Left renal pelvis (tissue), 4 donors: ENCODE measurements around the gene DMD. TPM values are rescaled to one million over a fixed set of nuclear protein-coding genes. Genes with fewer than 3 reads are reported as not detected.
"Not testable (repeated sequence)": the region's sequence is repeated elsewhere in the genome, so short reads cannot be mapped to it uniquely, and the experiment has no call there.

Source experiments
- DNase-seq, 4 donors: peaks; one replicate each; pipeline ENCODE4 v3.0.0-alpha.2; 2013; ENCODE audit warnings: low read depth in 4 of 4, low spot score in 3 of 4
- polyA plus RNA-seq, 4 donors: library from polyadenylated mRNA; unstranded; fragments of 120-200 nt; gene quantifications; one replicate each; pipeline ENCODE4 v1.2.1, GENCODE V29; 2013; ENCODE audit not compliant: insufficient read length in 4 of 4

The DMD gene
- 10 to 100 TPM; 17.2 to 31.2 (median 20.1) TPM for polyA plus RNA-seq

DNA sequence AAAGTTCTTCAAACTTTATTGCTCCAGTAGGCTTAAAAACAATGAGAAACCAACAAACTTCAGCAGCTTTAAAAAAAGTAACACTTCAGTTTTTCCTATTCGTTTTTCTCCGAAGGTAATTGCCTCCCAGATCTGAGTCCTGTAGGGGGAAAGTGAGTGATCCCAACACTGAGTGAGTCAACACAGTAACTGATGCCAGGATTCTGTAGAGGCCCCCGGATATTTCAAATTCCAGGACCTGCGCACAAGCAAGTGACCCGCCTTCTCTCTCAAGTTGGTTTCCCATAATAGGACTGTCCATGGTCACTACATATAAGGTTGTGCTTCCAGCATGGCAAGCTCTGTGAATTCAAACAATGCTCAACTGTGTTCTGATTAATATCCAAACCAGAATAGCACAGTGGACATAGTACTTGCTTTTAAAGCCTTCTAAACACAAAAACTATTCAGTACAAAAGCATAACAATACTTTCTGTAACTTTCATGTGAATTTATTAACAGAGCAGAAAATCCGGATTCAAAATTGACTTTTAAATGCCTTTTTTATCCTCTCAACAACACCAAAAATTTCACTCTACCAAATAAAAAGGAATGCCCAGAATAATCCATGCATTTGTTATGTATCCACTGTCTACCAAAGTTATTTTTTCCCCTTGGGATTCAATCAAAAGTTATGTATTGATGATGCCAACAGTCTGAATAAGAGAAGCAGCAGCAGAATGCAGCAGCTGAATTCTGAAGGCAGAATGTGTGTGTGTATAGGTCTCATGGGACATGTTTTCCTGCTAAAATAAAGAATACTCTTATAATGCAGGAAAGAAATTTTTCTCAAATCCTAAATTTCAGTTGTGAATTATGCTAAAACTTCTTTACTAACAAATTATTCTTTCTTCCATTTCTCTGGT, at the start of gene DMD:
DMD (minus strand) TSS at position 194 of the 905 bp plus-strand sequence. CDS start 237 bp downstream, outside the sequence.
- DNase-seq: peak; percentile 14 to 27 (median 18)

DNA sequence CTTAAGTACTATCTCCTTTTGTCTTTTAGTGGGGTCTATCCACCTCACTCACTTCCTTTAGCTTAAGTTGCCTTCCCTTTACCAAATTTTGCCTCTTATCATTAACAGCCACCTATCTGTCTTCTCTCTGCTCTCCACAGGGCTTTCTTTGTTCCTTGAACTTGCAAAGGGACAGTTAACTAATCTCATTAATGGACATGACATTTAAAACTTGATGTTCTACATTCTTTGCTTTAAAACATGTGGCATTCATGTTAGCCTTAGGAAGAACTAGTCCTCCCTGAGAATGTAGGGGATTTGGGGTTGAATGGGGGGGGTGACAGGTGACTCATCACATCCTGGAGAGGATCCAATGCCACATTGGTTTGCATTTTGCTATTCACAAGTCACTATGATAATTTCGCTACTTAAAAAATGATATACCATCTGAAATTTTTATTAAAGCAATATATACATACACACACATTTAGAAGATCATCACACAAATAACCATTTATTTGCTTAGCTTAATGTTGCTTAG, 41.0 kb upstream of the DMD start:
- no peak for DNase-seq

DNA sequence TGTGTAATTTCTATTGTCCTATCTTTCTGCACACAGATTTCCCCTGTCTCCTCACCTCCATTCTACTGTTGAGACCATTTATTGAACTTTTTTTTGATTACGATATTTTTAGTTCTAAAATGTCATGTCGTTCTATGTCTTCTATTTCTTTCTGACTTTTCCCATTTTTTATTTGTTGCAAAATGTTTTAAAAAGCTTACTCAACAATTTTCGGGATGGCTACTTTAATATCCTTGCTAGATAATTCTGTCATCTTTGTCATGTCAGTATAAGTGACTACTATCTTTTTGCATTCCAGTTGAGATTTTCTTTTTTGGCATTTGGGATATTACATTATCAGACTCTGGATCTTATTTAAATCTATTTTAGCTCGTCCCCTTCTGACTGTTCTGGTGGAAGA, 7.5 kb upstream of the DMD start:
- no peak for DNase-seq

DNA sequence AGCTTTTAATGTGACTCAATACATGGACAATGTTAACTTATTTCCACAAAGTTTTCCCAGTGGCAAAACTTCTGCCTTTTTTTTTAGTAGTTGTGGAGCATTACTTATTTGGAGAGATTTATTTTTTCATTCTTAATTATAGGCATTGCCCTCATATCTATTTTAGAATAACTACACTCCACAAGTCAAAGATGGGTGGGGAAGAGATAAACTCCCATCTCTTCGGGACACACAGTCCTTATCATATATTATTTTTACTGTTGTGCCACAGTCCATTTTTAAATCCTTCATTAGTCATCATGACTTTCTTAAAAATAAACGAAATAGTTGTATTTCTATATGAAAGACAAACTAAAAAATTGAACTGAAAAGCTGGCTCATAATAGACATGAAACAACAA, 1.2 kb downstream of the DMD start:
- DNase-seq: no peak

DNA sequence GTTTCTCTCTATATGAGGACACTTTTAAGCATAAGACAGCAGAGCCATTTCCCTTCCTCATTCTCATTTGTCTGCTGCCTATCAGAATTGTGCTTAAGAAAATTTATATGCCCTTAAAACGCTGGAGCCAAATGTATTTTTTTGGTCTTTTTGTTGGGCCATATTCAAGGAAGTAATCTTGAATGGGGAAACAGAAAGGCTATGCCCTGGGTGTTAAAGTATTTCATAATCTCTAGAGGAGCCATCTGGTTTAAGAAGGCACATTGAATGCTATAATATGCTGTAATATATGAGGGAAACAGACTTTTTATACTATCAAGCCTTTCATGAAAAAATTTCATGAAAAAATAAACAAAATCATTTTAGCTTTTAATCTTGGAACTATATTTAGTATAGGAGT, 4.3 kb downstream of the DMD start:
- DNase-seq: no peak

DNA sequence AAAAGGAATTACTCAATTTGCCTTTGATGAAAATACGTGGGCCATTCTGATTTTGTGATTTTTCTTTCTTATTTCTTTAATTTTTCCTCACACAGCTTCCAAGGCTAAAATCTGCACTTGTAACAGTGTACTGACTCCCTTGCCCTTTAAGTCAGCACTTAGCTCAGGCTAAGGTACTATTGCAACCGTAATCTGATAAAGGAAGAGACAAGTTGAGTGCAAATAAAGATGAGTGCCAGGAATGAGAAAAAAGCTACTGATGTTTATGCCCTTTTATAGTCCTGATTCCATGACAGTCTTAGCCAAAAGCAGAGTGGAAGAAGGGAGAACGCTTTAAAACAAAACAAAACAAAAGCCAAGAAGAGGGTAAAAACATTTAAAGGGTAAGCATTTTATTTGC, 6.0 kb downstream of the DMD start:
- no peak for DNase-seq

DNA sequence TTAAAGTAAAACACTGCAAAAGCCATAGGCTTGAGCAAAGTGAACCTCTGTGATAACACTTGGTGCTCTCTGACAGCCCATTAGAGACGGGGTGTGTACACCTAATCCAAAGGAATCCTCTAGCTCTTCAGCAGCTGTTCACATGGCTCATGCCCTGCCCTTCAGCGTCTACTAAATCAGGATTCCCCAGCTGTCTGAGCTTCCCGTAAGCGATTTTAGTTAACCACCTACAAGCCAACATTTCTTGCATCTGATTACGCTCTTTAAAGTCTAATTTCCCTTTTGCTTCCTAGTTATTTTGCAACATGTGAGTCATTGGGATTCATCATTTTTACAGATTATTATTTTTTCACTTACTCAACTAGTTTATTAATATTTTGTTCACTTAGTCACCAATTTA, 6.5 kb downstream of the DMD start:
- DNase-seq: no peak

DNA sequence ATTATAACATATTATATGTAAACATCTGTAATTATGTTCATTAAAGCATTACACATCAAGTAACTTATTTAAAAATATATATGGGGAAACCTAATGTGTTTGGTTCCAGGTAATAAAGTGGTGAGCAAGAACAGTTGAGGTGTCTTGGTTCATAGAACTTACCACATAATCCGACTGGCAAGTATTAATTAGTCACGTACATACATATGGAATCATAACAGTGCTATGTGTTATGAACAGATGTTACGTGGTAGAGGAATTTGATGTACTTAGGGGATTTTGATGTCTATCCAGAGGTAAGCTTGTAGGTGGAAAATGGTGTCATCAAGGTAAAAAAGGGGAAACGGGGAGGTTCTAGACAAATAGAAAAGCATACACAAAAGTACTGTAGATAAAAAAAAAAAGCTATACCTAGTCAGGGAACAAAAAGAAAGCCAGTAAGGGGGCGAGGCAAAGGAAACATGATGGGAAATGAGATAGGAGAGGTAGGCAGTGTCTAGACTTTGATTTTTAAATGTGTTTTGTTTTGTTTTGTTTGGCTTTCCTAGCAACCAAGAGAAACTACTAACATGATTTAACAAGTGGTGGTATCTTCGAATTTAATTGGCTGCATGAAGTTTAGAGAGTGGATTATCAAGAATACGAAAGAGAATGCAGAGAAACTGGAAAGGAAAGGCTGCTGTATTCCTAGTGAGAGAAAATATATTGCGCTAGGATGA, 12.6 kb downstream of the DMD start:
- no peak for DNase-seq

DNA sequence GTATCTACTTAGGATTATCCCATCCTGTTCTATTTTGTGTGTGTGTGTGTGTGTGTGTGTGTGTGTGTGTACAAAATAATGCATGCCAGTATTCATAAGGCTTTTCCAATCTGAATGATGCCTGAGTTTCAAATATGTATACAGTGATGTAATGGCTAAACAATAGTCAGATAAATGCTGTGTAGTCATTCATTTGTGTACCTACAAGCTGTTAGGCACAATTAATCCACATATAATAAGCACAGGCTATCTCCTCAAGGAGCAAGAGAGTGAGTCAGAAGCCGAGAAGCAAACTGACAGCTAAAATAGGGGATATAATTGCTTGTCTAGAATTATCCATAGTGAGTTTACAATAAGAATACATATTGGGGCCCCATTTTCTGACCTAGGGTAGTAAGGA, 15.7 kb downstream of the DMD start:
- no peak for DNase-seq

DNA sequence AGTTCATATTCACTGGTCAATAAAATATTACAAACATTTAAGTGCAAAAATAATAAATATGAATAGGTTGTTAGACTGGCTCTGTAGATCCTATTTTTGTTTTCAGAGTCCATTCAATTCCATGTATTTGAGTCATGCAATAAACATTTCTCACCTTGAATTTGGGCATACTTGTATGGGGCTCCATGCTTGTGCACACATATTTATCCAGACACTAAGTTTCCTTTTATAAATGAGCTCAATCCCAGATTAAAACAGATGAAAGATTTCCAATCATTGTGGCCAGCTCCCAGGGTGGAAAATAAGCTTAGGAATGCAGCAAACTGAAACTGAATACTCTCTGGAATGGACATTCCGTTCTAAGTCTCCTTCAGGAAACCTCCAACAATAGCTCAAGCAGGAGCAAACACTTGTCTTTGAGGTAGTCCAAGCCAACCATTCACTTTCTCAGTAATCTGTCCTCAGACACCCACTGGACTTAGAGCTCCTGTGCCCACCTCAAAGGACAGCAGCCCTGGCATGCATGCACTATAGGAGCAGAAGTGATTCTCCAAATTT, 16.4 kb downstream of the DMD start:
- DNase-seq: no peak

DNA sequence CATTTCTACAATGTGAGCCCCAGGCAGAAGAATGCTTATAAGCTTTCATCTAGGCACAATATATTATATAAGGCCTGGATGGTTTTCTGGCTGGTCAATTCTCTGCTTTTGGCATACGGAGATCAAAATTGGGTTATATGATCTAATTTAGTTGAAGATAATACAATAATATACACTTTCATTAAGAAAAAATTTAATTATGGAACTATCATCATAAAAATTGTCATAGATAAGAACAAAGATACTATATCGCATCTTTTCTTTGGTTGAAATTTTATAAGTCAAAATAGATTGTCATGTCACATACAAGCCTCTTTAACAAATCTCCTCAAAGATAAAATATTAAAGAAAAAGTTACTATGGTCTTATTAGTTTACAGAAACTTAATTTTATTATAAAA, 17.1 kb downstream of the DMD start:
- no peak for DNase-seq

DNA sequence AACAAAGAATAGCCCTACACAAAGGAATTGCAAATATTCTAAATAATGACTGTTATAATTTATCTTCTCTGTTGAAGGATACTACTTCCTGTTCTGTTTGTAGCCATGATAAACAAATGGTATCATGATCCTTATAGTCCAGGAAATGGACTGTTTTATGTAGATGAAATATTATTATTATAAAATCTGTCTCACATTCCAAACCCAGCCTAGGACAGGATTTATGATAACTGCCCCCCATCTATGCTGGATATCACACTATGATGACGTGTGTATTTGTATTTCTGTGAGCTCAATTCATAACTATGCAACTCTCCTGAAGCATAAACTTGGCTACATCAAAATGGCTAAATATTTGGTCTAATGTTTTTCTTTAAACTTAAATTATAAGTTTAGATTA, 21.3 kb downstream of the DMD start:
- DNase-seq: no peak

DNA sequence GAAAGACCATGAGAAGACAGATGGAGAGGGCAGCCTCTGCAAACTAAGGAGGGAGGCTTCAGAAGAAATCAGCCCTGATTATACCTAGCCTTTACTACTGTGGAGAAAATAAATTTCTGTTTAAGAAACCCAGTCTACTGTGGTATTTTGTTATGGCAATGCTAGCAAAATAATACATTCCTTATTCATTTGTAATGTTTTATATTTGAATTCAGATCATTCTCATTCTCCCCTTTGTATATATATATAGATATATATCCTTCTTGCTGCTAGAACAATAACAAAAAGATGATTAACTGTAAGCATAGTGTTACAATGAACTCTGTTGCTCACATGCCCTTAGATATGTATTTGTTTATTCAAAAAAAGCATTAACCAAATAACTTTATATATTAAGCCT, 22.5 kb downstream of the DMD start:
- no peak for DNase-seq

DNA sequence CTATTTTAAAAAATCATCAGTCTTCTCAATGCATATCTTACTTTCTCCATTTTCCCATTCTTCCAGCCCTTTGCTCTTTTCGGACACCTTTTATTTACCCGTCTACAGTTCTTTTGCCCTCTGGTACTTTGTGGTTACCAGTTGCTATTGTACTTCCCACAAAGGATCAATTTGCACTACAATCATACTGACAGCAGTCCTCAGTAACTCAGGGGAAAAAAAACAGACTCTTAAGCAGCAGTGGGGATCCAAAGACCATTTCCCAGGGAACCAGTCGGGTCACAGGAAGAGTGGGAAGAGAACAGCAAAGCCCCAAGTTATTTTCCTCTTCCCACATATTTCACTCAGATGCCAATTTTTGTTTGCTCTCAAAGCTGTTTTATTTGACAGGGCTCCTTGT, 23.1 kb downstream of the DMD start:
- DNase-seq: no peak

DNA sequence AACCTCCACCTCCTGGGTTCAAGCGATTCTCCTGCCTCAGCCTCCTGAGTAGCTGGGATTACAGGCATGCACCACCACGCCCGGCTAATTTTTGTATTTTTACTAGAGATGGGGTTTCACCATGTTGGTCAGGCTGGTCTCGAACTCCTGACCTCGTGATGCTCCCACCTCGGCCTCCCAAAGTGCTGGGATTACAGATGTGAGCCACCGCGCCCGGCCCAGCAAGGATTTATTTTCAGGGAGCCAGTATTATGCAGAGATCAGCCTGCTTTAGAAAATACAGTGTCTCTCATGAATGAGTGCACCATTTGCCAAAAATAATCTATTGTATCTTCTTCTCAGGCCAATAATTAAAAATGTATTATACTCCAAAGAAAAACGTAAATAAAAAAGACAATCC, 26.5 kb downstream of the DMD start:
- not testable (repeated sequence) for DNase-seq

DNA sequence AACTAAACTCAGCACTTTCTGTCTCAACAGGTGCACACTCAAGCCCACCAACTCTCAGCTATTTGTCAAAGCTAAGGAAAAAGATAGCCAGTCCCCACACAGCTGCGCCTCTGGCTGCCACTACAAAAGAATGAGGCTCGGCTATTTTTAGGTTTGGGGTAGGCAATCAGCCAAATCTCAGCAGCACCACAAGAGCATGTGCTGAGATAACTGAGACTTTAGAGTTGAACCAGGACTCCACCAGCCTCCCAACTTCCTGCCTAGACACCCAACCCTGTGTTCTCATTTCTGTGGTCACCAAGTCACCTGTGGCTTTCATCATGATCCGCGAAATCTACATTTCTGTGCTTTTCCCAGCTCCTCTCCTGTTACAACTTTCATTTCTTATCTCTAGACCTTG, 28.0 kb downstream of the DMD start:
- no peak for DNase-seq

DNA sequence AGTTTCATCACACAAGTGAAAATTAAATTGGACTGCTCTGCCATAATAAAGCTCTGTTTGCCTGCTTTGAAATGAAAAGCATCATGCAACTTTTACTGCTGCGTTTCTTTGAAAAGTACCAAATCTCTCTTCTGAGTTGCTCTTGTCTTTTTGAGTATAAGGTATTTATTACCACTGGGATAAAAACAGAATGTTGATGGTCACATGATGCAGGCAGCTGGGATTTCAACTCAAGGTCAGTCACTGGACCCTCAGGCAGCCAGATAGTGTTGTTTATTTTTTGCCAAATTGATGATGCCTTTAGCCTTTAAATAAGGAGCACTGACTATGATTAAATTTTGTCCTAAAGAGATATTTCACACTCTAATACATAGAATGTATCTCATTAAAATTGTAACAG, 32.7 kb downstream of the DMD start:
- no peak for DNase-seq

DNA sequence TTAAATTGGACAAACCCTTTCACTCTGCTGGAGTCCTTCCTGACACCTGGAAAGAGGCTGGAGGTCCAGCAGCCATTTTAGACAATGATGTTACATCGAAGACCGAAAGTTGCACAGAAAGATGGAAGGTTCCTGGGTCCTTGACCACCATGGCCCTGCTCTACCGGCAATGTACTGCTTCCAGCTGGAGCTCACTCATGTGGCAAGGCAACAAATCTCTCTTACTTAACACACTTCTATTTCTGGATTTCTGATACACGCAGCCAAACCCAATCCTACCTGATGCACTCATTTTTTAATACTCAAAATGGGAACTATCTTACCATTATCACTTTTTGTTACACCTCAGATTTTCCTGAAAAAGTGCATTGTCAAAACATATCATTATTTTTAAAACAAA, 33.1 kb downstream of the DMD start:
- no peak for DNase-seq

DNA sequence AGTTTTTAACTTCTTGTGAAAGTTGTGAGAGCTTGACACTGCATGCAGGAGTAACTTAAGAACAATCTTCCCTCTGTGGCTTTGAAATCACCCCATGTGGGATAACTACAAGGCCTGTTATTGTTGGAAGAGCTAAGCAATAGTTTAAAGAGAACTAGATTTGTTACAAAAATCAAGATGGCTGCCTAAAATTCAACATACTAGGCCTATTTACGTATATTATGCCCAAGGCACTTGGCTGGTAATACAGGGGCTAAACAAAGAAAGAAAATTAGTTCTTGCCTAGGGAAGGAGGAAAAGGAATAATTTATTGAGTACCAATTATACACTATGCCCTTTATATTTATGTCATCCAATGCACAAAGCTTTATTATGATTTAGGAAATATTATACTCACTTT, 36.1 kb downstream of the DMD start:
- DNase-seq: no peak

DNA sequence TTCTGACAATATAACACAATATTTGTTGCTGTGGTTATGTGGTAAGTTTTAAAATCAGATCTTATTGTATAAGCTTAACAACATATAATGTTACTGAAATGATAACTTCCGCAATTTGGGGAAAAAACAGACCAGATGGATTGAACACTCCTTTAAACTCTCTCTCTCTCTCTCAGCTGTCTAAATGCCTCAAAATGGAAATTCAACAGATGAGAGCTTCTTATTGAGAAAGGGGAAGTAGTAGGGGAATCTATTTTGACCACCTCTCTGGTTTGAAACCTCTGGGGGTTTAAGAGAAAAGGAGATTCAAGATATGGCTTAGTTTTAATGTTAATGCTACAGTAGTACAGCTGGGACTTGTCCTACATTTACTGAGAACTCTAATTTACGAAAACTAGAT, 40.3 kb downstream of the DMD start:
- no peak for DNase-seq

DNA sequence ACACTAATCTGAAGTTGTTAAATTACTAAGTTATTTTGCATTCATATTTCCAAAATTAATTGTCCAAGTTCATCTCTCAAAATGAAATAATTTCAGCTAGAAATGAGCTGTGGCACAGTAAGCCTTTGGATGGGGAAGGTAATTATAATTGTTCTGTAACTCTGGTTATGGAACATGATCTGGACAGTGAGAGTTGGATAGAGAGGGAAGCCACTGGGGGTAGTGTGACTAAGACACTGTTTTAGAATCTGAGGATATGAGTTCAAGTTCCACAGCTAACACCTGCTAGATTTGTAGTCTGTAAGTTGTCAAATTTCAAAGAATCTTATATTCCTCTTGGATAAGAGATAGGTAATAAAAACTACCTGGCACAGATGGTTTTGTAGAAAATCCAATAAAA, 49.5 kb downstream of the DMD start:
- DNase-seq: no peak
